Measurements from ENCODE around the gene CCDC77. TPM values are rescaled to one million over a fixed set of nuclear protein-coding genes. Genes with fewer than 3 reads are reported as not detected.

Gene CCDC77
- total RNA-seq, result 12.9 TPM

GRCh38 chr12:401235-402028 lies at the start of gene CCDC77:
TSS of gene CCDC77 (plus strand) at chr12:401644. CDS start at chr12:409384, 7,740 bp downstream.

GRCh38 chr12:389142-390096 lies 12.0 kb upstream of the CCDC77 start, which contains the start of gene KDM5A:
TSS of gene KDM5A (minus strand) at chr12:389320. CDS start at chr12:389091, 229 bp downstream.

GRCh38 chr12:459430-460258 lies 58.2 kb downstream of the CCDC77 start, which contains the start of gene B4GALNT3:
TSS of gene B4GALNT3 (plus strand) at chr12:459939. CDS start at chr12:460377, 438 bp downstream.

Other genes starting within 250 kb of the CCDC77 start
- gene SLC6A12, start 187.5 kb upstream of the CCDC77 start, total RNA-seq, result 15.2 TPM
- 25.9 TPM for gene SLC6A13, start 138.8 kb upstream of the CCDC77 start, total RNA-seq
- 55.8 TPM for gene KDM5A, start 12.3 kb upstream of the CCDC77 start, total RNA-seq
- gene B4GALNT3, start 58.3 kb downstream of the CCDC77 start, total RNA-seq, result 15.5 TPM

All from metanephros (tissue), 1 donor.